Ovary (tissue), 9 donors: ENCODE data around the gene STPG3. TPM values are rescaled to one million over a fixed set of nuclear protein-coding genes. Genes with fewer than 3 reads are reported as not detected.
"Not testable (repeated sequence)": the region's sequence is repeated elsewhere in the genome, so short reads cannot be mapped to it uniquely, and the experiment has no call there.

ENCODE experiments used
- DNase-seq, 5 donors: peaks; one replicate each; pipeline ENCODE4 v3.0.0-alpha.2; 2019 to 2020
- H3K27ac ChIP-seq, 2 donors: fragments of 200-600 bp; one replicate each; pipeline versions ENCODE4 v1.5.1 to v1.8.0; 2019 to 2022
- H3K27me3 ChIP-seq: fragments of 200-600 bp; one replicate; pipeline ENCODE4 v1.8.0; 2022
- H3K36me3 ChIP-seq: fragments of 200-600 bp; sonication (generic); one replicate; pipeline ENCODE4 v1.5.1; 2019
- H3K4me1 ChIP-seq: one replicate; pipeline ENCODE4 v1.8.1; 2013; ENCODE audit warnings: mild to moderate bottlenecking, moderate library complexity; ENCODE audit not compliant: insufficient read depth
- H3K4me3 ChIP-seq: fragments of 200-600 bp; sonication (generic); one replicate; pipeline ENCODE4 v1.5.1; 2017
- H3K9me3 ChIP-seq, 2 donors: fragments of 200-600 bp in 1 of 2; sonication (generic) in 1 of 2; one replicate each; pipeline versions ENCODE4 v1.5.1 to v1.8.1; 2013 to 2019; ENCODE audit warnings: mild to moderate bottlenecking in 1 of 2, moderate library complexity in 1 of 2
- EP300 ChIP-seq: sonication (generic); formaldehyde crosslinking; IDR thresholded peaks from one replicate; pipeline ENCODE4 v1.6.1; 2017; ENCODE audit warnings: antibody characterized with exemption
- POLR2A ChIP-seq: fragments of 450-650 bp; IDR thresholded peaks from one replicate; pipeline ENCODE4 v1.6.1; 2017; ENCODE audit warnings: antibody characterized with exemption, mild to moderate bottlenecking, moderate library complexity
- WGBS, 3 donors: extraction: QIAGEN DNeasy Blood & Tissue Kit in 1 of 3; methylation state at CpG; one replicate each; pipeline versions ENCODE4 v1.1.5 to v1.1.7; 2013 to 2017; 5-methylcytosine and 5-hydroxymethylcytosine counted together
- intact Hi-C, 4 donors: fragments of 100-400 bp; cut with DNase I; formaldehyde crosslinking; loops; one replicate each; pipeline versions ENCODE4 v1.11.0 to v1.15.1; 2022 to 2023
- polyA plus RNA-seq, 2 donors: library from polyadenylated mRNA; stranded (reverse); fragments of 200-250 nt in 1 of 2; fragments of 350-450 nt in 1 of 2; fragmentation: Illumina TruSeq in 1 of 2; extraction: RNeasy Lipid Tissue Mini Kit (QIAGEN cat#74804) in 1 of 2; gene quantifications; one replicate each; pipeline ENCODE4 v1.2.3, GENCODE V29; 2013 to 2014
- total RNA-seq, 7 donors: library from RNA; depleted of rRNA in 2 of 7; stranded (reverse); fragments of >200 nt in 2 of 7; fragmentation: NEBNext Ultra II Directional in 3 of 7; extraction: Animal tissue kit (Norgen Biotek cat#: 25700) in 3 of 7; gene quantifications; one replicate each; pipeline versions ENCODE4 v1.1.0 to v1.2.4, GENCODE V29; 2016 to 2023
- TF ChIP-seq, protein P1 (sequence below), 3 donors: fragments of 450-650 bp in 2 of 3; fragments of 200-600 bp in 1 of 3; IDR thresholded peaks; one replicate each; pipeline versions ENCODE4 v1.5.1 to v1.8.0; 2016 to 2022; ENCODE audit warnings: antibody characterized with exemption in 3 of 3, mild to moderate bottlenecking in 1 of 3
- donor health status: DM: no; HTN: no; CAD: no; lungs with moderate emphysema.
- donor health status: DM: no; HTN: no; CAD: no.
- donor health status: Bipolar disorder and iron deficiency.
- donor health status: DM: yes; HTN: yes; CAD: no.
- donor health status: DM: no; HTN: no; CAD: no.
- donor health status: DM: yes; HTN: yes; CAD: no.

The STPG3 gene
- total and polyA plus RNA-seq, 9 donors, result not detected

DNA sequence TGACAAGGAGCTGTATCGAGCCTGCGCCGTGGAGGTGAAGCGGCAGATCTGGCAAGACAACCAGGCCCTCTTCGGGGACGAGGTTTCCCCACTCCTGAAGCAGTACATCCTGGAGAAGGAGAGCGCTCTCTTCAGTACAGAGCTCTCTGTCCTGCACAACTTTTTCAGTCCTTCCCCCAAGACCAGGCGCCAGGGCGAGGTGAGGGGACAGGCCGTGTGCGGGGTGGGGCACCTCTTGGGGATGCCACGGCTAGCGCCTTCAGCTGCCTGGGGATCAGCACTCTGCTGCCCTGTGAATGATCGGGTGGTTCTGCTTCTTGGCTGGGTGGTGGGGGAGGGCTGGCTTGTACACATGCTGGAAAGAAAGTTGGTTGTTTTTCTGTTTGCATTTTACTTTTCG lies 5.8 kb downstream of the STPG3 start:
- H3K27ac ChIP-seq, result no peak overlapping the region
- no peak overlapping the region for H3K4me3 ChIP-seq
- intact Hi-C loops, result no loop called here
- TF ChIP-seq EP300 (no peak), POLR2A (no peak)
- TF ChIP-seq, protein P1, sequence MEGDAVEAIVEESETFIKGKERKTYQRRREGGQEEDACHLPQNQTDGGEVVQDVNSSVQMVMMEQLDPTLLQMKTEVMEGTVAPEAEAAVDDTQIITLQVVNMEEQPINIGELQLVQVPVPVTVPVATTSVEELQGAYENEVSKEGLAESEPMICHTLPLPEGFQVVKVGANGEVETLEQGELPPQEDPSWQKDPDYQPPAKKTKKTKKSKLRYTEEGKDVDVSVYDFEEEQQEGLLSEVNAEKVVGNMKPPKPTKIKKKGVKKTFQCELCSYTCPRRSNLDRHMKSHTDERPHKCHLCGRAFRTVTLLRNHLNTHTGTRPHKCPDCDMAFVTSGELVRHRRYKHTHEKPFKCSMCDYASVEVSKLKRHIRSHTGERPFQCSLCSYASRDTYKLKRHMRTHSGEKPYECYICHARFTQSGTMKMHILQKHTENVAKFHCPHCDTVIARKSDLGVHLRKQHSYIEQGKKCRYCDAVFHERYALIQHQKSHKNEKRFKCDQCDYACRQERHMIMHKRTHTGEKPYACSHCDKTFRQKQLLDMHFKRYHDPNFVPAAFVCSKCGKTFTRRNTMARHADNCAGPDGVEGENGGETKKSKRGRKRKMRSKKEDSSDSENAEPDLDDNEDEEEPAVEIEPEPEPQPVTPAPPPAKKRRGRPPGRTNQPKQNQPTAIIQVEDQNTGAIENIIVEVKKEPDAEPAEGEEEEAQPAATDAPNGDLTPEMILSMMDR (IDR thresholded peaks at IDR 0.05), result no peak
- H3K36me3 ChIP-seq, result no peaks in the 10 kb centered on the region
- H3K9me3 ChIP-seq, result no peaks in the 10 kb centered on the region
- peaks cover 15% of the 10 kb centered on the region for H3K4me1 ChIP-seq
- 86 to 92% (median 89%) methylated on average over 15 of the region's 15 CpGs for WGBS, 3 donors
- no peaks in the 10 kb centered on the region for H3K27me3 ChIP-seq
- DNase-seq, result peak in 1 of 5 donors; percentile 6

DNA sequence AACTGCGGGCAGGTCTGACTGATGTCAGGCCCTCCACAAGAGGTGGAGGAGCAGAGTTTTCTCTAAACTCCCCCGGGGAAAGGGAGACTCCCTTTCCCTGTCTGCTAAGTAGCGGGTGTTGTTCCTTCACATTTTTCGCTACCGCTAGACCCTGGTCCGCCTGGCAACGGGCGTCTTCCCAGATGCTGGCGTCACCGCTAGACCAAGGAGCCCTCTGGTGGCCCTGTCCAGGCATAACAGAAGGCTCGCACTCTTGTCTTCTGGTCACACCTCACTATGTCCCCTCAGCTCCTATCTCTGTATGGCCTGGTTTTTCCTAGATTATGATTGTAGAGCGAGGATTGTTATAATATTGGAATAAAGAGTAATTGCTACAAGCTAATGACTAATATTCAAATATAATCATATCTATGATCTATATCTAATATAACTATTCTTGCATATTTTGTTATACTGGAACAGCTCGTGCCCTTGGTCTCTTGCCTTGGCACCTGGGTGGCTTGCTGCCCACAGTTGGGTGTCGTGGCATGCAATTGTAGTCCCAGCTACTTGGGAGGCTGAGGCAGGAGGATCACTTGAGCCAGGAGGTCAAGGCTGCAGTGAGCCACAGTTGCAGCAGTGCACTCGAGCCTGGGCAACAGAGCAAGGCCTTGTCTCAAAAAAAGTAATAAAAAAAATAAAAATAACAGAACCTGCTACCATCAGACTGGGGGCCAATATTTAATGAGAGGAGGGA lies 11.3 kb downstream of the STPG3 start:
- H3K9me3 ChIP-seq, H3K4me3 ChIP-seq, H3K36me3 ChIP-seq, H3K27ac ChIP-seq, H3K27me3 ChIP-seq, intact Hi-C loops, H3K4me1 ChIP-seq: not testable (repeated sequence)
- 34 to 45% (median 36%) methylated on average over 15 of the region's 15 CpGs for WGBS, 3 donors
- DNase-seq, result peak in 2 of 5 donors; percentile 17 to 50
- TF ChIP-seq, protein P1 (IDR thresholded peaks at IDR 0.05), result peak in 1 of 3 donors; percentile 18

DNA sequence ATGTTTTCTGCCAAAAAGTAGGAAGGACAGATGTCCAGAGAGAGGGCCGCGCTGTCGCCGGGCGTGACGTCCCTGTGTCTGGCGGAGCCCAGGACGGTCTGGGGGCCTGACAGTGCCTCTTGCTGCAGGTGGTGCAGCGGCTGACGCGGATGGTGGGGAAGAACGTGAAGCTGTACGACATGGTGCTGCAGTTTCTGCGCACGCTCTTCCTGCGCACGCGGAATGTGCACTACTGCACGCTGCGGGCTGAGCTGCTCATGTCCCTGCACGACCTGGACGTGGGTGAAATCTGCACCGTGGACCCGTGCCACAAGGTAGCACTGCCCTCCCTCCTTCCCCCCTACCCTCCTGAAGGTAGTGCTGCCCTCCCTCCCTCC lies 11.8 kb downstream of the STPG3 start:
- no peak overlapping the region for H3K27ac ChIP-seq
- H3K4me3 ChIP-seq, result no peak overlapping the region
- DNase-seq, result peak in 2 of 5 donors; percentile 10 to 33
- H3K9me3 ChIP-seq, result no peaks in the 10 kb centered on the region
- TF ChIP-seq EP300, result no peak
- TF ChIP-seq POLR2A, result no peak
- TF ChIP-seq, protein P1 (IDR thresholded peaks at IDR 0.05), result no peak
- H3K27me3 ChIP-seq, result no peaks in the 10 kb centered on the region
- H3K4me1 ChIP-seq, result no peaks in the 10 kb centered on the region
- intact Hi-C loops, result no loop called here
- no peaks in the 10 kb centered on the region for H3K36me3 ChIP-seq
- 84 to 87% (median 86%) methylated on average over 24 of the region's 24 CpGs for WGBS, 3 donors

GRCh38 chr9:137263506-137263905 lies 12.4 kb downstream of the STPG3 start:
- DNase-seq, result peak in 1 of 5 donors; percentile 27
- H3K9me3 ChIP-seq, result no peaks in the 10 kb centered on the region
- no peaks in the 10 kb centered on the region for H3K36me3 ChIP-seq
- H3K4me3 ChIP-seq, result no peak overlapping the region
- intact Hi-C loops, result no loop called here
- no peak overlapping the region for H3K27ac ChIP-seq
- WGBS, 3 donors, result 62 to 70% (median 70%) methylated on average over 10 of the region's 10 CpGs
- no peaks in the 10 kb centered on the region for H3K27me3 ChIP-seq
- TF ChIP-seq POLR2A (no peak), EP300 (no peak)
- TF ChIP-seq, protein P1 (IDR thresholded peaks at IDR 0.05), result no peak
- H3K4me1 ChIP-seq, result no peaks in the 10 kb centered on the region
